Cardiac septum (tissue), 1 donor: Measurements from ENCODE around the gene DMBT1. TPM values are rescaled to one million over a fixed set of nuclear protein-coding genes. Genes with fewer than 3 reads are reported as not detected.

Experiments
- DNase-seq: peaks from one replicate; pipeline ENCODE4 v3.0.0-alpha.2; 2020; ENCODE audit warnings: low spot score
- intact Hi-C: fragments of 100-400 bp; cut with DNase I; formaldehyde crosslinking; loops from one replicate; pipeline ENCODE4 v1.14.0; 2022
- total RNA-seq: library from RNA; stranded (reverse); fragmentation: NEBNext Ultra II Directional; extraction: Animal tissue kit (Norgen Biotek cat#: 25700); gene quantifications from one replicate; pipeline ENCODE4 v1.2.1, GENCODE V29; 2021
- donor health status: DM: no; HTN: no; CAD: no.

DMBT1 gene
- total RNA-seq, 1 donor from 2014 or later: 0.08 TPM

- intact Hi-C loops: no loop called here
- no peak for DNase-seq
Observed at GRCh38 chr10:122659651-122660050, 99.1 kb downstream of the DMBT1 start.

- DNase-seq: no peak
- intact Hi-C loops: no loop called here
Observed at GRCh38 chr10:122660696-122661095, 100.1 kb downstream of the DMBT1 start.

GRCh38 chr10:122662231-122662630, 101.7 kb downstream of the DMBT1 start:
- intact Hi-C loops: no loop called here
- DNase-seq: no peak

GRCh38 chr10:122663516-122664130, 103.1 kb downstream of the DMBT1 start:
- intact Hi-C loops: no loop called here
- DNase-seq: no peak

GRCh38 chr10:122664501-122664900, 103.9 kb downstream of the DMBT1 start:
- intact Hi-C loops: no loop called here
- DNase-seq: no peak

- no peak for DNase-seq
- intact Hi-C loops: no loop called here
Observed at GRCh38 chr10:122665329-122665860, 104.8 kb downstream of the DMBT1 start.

- intact Hi-C loops: no loop called here
- no peak for DNase-seq
Observed at GRCh38 chr10:122665946-122666345, 105.4 kb downstream of the DMBT1 start.

GRCh38 chr10:122669045-122669444, 108.5 kb downstream of the DMBT1 start:
- no peak for DNase-seq
- intact Hi-C loops: no loop called here

- DNase-seq: no peak
- intact Hi-C loops: no loop called here
Observed at GRCh38 chr10:122669842-122670241, 109.3 kb downstream of the DMBT1 start.

GRCh38 chr10:122671355-122671754, 110.8 kb downstream of the DMBT1 start:
- intact Hi-C loops: no loop called here
- DNase-seq: no peak

- intact Hi-C loops: no loop called here
- DNase-seq: no peak
Observed at GRCh38 chr10:122672655-122673054, 112.1 kb downstream of the DMBT1 start.

- intact Hi-C loops: no loop called here
- no peak for DNase-seq
Observed at GRCh38 chr10:122673269-122673668, 112.7 kb downstream of the DMBT1 start.

- intact Hi-C loops: no loop called here
- no peak for DNase-seq
Observed at GRCh38 chr10:122673731-122674130, 113.2 kb downstream of the DMBT1 start.

GRCh38 chr10:122674781-122675180, 114.2 kb downstream of the DMBT1 start:
- DNase-seq: no peak
- intact Hi-C loops: no loop called here

- DNase-seq: no peak
- intact Hi-C loops: no loop called here
Observed at GRCh38 chr10:122675278-122675677, 114.7 kb downstream of the DMBT1 start.

GRCh38 chr10:122678266-122678665, 117.7 kb downstream of the DMBT1 start:
- intact Hi-C loops: no loop called here

GRCh38 chr10:122682522-122682921, 122.0 kb downstream of the DMBT1 start:
- DNase-seq: no peak
- intact Hi-C loops: no loop called here

More at GRCh38 chr10:122678266-122678665, 117.7 kb downstream of the DMBT1 start:
- DNase-seq: no peak

GRCh38 chr10:122688293-122688989, 127.9 kb downstream of the DMBT1 start:
- DNase-seq: no peak
- intact Hi-C loops: loop anchor here (5.0 kb wide), 1 partner anchor 41 kb away; no protein-coding TSS in a partner anchor

- intact Hi-C loops: loop anchor here (5.0 kb wide), 1 partner anchor 42 kb away; no protein-coding TSS in a partner anchor
- DNase-seq: no peak
Observed at GRCh38 chr10:122689146-122689820, 128.7 kb downstream of the DMBT1 start.

- DNase-seq: no peak
- intact Hi-C loops: no loop called here
Observed at GRCh38 chr10:122692744-122693143, 132.2 kb downstream of the DMBT1 start.
